Activated CD4-positive, alpha-beta T cell treated with anti-CD3 and anti-CD28 coated beads, Interleukin-2, Interleukin-6, amounts not matched to agents 100 ng/mL and 50 ng/mL, durations not matched to agents 16 hours and 8 hours (primary cell): Measurements from ENCODE around the gene ASPA.
"Not testable (repeated sequence)": the region's sequence is repeated elsewhere in the genome, so short reads cannot be mapped to it uniquely, and the experiment has no call there.

Experiments used
- DNase-seq: peaks from one replicate; pipeline ENCODE4 v3.0.0-alpha.2; 2020

Gene ASPA

DNA sequence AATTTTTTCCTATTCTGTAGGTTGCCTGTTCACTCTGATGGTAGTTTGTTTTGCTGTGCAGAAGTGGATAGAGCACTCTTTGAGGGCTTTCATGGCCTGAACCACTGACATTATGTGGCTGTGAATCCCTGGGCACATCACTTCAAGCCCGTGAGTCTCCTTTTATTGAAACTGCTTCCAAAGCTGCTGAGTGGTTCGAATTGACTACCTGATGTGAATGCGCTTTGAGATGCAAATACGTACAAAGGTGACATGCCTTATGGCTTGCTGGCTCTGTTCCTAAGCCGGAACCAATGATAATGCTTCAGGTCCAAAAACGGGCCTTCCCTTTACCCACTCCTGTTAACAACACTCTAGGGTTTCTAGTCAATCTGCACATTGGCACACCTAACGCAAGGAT, 34.3 kb downstream of the ASPA start:
- no peak for DNase-seq

DNA sequence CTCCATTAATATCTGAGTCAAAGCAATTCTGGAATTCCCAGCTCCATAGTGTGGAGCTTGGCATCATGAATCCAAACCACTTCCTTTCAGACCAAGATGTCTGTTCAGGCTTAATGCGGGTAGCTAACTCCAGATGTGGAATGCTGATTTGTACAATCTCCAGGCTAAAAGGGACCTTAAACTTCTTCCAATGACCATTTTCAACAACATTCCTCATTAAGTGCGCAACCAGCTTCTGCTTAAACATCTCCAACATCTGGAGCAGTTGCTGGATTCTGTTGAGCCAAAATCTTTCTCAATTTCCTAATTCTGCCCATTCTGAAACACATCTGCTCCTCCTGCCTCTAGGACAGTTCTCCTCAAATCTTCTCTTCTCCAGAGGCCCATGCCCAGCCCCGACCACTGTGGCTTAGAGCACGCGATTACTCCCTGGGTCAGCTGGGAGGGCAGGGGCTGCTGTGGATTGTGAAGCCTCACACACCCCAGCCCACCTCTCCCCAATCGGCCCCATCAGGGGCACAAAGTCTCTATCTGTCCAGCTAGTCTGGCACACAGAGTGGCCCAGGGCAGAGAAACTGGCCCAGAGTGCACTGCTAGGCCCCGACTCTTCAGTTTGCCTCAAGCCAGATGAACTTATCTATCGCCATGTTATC, 36.2 kb downstream of the ASPA start:
- DNase-seq, result no peak

- DNase-seq, result no peak
Observed at GRCh38 chr17:3512505-3513171, 36.8 kb downstream of the ASPA start.

DNA sequence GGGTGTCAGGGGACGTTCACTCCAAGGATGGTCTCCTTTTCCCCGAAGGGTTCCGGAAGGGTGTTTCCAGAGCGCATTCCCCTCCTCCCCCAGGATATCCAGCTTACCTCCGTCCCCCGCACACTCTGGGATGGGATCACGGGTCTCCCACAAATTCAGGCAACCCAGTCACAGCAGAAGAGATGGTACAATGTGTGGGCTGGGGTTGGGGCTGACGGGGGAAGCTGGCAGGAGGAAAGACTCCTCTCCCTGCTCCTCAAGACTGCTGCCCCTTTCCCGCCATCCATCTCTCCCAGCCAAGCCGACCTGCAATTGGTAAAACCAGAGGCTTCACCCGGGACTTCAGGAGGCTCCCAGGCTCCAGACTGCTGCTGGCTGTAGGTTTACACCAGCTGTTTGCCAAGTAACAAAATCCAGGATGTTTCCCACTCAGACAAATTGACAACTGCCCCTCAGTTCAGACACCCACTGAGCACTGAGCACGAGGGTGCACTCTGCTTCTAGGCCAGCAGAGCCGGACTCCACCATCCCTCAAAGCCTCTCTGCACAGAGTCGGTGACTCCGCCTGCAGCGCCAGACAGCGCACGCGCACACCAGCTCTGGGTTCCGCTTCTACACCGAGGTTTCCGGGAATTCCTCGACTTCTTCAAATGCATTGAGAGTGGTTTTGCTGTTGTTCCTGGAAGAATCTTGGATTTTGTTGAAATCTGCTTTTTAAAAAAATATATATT, 37.7 kb downstream of the ASPA start:
- no peak for DNase-seq

DNA sequence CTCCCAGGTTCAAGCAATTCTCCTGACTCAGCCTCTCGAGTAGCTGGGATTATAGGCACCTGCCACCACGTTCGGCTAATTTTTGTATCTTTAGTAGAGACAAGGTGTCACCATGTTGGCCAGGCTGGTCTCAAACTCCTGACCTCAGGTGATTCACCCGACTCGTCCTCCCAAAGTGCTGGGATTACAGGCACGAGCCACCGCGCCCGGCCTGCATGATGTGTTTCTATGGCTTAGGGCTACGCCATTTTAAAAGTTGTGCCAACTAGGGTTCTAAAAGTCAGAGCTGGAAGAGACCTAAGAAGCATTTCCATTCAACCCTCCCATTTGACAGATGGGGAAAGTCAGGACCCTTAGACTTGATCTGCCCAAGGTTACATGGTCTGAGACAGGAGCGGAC, 38.4 kb downstream of the ASPA start:
- not testable (repeated sequence) for DNase-seq

- DNase-seq, result no peak
Observed at GRCh38 chr17:3514873-3515272, 39.1 kb downstream of the ASPA start.

GRCh38 chr17:3519472-3519871, 43.7 kb downstream of the ASPA start:
- not testable (repeated sequence) for DNase-seq

- DNase-seq, result no peak
Observed at GRCh38 chr17:3524024-3524423, 48.2 kb downstream of the ASPA start.

GRCh38 chr17:3526491-3526890, 50.7 kb downstream of the ASPA start:
- DNase-seq, result no peak

GRCh38 chr17:3526971-3527370, 51.2 kb downstream of the ASPA start:
- DNase-seq, result no peak

DNA sequence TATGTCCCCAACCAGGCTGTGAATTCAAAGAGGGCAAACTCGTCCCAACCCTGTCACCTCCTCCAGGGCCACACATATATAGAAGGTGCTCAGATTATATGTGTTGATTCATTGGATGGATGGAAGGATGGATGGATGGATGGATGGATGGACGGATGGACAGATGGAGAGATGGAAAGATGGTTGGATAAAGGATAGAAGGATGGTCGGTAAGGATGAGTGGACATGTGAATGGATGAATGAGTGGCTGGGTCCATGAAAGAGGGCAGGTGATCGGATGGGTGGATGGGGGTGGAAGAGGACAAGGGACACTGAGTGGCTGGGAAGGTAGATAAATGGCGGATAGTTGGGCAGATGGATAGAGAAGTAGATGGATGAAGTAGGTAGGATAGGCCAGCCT, 51.7 kb downstream of the ASPA start:
- no peak for DNase-seq

DNA sequence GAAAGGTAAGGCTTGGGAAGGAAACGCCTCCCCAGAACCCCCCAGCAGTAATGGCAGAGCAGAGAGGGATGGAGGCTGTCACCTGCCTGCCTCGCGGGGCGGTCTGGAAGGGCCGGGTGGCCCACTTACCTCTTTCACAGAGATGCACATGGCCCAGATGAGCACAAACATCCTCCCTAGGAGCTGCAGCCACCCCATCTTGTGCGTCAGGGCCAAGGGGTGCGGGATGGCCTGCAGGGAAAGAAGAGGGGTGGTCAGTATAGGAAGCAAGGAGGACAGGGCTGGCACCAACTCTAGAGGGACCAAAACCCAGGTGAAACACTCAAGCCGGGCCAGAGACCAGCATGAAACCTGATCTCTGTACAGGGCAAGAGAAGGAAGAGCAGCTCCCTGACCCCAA, 52.1 kb downstream of the ASPA start:
- DNase-seq, result no peak

DNA sequence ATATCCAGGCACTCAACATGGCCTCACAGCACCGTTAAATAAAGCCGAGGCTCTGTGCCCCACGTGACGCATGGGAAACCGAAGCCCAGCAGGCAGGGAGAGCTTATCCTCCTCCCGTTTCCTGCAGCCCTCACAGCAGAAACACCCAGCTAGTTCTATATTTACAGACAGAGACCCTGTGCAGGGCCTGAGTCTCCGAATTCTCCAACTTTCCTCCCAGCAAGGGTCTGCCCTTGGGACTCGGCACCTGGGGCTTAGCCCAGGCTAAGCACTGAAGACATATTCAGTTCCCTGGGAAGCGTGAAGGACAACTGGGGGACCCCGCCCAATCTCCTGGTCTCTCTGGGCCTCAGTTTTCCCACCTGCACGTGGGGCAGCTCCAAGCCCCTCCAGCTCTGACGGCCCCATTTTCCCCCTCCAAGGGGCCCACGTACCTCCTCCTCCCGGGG, 52.6 kb downstream of the ASPA start:
- DNase-seq, result no peak

GRCh38 chr17:3528880-3529511, 53.2 kb downstream of the ASPA start:
- DNase-seq, result no peak

GRCh38 chr17:3529817-3530741, 54.3 kb downstream of the ASPA start:
- no peak for DNase-seq

DNA sequence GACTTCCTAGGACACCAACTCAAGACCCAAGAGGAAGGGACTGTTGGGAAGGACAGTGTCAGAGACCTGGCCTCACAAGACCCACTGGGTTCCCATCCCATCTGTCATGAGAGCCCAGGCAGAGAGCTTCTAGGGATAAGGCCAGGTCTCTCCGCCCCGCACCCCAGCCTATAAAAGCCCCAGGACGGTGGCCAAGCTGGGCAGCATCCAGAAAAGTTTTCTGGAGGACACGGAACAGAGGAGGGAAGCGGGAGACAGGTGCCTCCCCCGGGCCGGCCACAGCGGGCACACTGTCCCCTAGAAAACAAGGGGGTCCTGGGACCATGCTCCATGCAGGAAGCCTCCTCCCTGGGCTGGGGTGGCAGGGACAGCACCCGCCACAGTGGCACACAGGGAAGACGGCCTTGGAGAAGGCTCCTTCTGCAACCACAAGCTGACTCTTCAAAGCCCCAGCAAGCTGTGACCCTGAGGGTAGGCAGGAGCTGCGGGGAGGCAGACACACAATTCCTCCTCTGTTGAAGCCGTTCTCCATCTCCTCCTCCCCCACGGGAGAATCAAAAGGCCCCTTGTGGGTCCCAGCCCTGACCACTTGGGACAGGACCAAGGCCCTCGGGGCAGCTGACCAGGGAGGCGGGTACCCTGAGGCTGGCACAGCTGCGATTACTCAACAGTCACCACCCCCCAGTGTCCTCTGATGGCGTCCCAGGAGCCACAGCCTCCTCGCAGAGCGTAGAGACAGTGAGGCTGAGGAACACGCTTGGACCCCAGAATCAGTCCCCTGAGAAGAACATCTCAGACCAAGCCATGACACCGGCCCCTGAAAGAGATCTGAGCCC, 55.7 kb downstream of the ASPA start:
- no peak for DNase-seq

DNA sequence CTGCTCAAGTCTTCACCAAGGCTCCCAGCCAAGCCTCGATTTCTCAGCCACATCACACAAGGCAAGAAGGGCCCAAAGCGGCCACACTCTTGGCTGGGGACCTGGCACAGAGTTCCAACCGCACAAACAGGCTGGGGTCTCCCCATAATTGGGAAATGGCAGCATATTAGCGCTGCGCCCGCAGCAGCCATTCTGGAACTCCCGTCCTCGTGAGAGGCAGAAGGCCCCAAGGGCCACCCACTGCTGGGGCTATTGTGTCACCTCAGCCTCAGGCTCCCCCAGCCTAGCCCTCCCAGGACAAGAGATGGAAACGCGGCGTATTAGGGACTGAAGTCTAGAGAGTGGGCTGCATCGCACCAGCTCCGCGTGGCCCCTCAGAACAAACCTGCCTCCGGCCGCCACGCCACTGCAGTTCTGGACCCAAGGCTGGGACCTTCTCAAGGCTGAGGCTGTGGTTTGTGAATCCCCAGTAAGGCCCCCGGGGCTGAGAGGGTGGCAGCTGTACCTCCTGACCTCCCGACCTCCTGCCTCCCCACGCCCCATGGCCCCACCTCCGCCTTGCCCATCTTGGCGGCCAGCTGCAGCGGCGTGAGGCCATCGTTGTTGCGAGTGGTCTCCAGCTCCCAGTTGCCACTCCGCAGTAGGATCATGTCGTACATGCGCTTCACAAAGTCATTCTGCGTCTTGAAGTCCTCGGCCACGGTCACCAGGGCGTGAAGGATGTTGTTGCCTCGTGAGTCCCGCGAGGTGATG, 56.5 kb downstream of the ASPA start:
- no peak for DNase-seq

GRCh38 chr17:3532859-3533142, 57.0 kb downstream of the ASPA start:
- no peak for DNase-seq

DNA sequence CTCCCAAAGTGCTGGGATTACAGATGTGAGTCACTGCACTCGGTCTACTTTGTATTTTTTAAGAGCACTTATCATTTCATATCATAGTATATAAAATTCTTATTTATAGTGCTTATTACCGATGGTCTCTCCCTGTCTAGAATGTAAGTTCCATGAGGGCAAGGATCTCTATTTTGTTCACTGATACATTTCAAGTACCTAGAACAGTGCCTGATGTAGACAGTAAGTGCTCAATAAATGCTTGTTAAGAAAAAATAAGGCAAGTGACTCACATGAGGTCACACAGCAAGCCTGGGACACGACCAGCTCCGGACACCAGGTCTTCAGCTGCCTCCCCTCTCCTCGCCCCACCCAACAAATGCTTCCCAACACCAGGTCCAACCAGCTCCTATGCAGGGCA, 58.0 kb downstream of the ASPA start:
- no peak for DNase-seq

DNA sequence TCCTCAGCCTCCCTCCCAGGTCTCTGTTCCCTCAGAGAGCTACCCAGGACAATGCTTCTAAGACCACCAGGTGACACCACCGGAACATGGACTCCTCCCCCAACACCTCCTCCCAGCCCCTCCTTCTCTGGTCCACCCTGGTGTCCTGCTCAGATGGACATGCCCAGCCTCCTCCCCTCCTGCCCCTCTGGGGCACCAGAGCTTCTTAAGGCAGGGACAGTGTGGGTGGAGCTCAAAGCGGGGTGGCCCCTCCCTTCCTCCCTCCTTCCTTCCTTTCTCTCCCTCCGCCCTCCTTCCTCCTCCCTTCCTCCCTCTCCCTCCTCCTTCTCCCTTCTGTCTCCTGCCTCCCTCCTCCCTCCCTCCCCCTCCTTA, 59.1 kb downstream of the ASPA start:
- no peak for DNase-seq
